ENCODE results near the gene PHLDA2.

PHLDA2 gene

GRCh38 chr11:2903672-2904011 is 25.6 kb downstream of the PHLDA2 start:
- TF ChIP-seq CTCF (IDR thresholded peaks at IDR 0.05; ENCODE audit: borderline replicate concordance, control extremely low read depth, extremely low read depth, insufficient read depth, missing control alignments) = no peak
- in situ Hi-C loops (cut with MboI; ENCODE audit: low sequenced_read_pairs, unreplicated experiment) = no loop called here
- no peak for DNase-seq (ENCODE audit: low spot score)

- no peak for DNase-seq (ENCODE audit: low spot score)
- TF ChIP-seq CTCF (IDR thresholded peaks at IDR 0.05; ENCODE audit: borderline replicate concordance, control extremely low read depth, extremely low read depth, insufficient read depth, missing control alignments) = no peak
- in situ Hi-C loops (cut with MboI; ENCODE audit: low sequenced_read_pairs, unreplicated experiment) = no loop called here
Measured at GRCh38 chr11:2902784-2903671, 26.2 kb downstream of the PHLDA2 start.

- TF ChIP-seq CTCF (IDR thresholded peaks at IDR 0.05; ENCODE audit: borderline replicate concordance, control extremely low read depth, extremely low read depth, insufficient read depth, missing control alignments) = no peak
- in situ Hi-C loops (cut with MboI; ENCODE audit: low sequenced_read_pairs, unreplicated experiment) = no loop called here
- DNase-seq (ENCODE audit: low spot score) = peak; percentile 99
Measured at GRCh38 chr11:2901854-2902783, 27.1 kb downstream of the PHLDA2 start.

GRCh38 chr11:2901196-2901796 is 27.9 kb downstream of the PHLDA2 start:
- in situ Hi-C loops (cut with MboI; ENCODE audit: low sequenced_read_pairs, unreplicated experiment) = no loop called here
- no peak for DNase-seq (ENCODE audit: low spot score)
- no peak for TF ChIP-seq CTCF (IDR thresholded peaks at IDR 0.05; ENCODE audit: borderline replicate concordance, control extremely low read depth, extremely low read depth, insufficient read depth, missing control alignments)

GRCh38 chr11:2899080-2899783 is 30.0 kb downstream of the PHLDA2 start:
- in situ Hi-C loops (cut with MboI; ENCODE audit: low sequenced_read_pairs, unreplicated experiment) = loop anchor here (10.0 kb wide), 1 partner anchor 364 kb away; no protein-coding TSS in a partner anchor
- DNase-seq (ENCODE audit: low spot score) = no peak
- TF ChIP-seq CTCF (IDR thresholded peaks at IDR 0.05; ENCODE audit: borderline replicate concordance, control extremely low read depth, extremely low read depth, insufficient read depth, missing control alignments) = no peak

All from GM13976 (cell line).